Transverse colon (tissue), 4 donors: ENCODE results near the gene DAW1. TPM values are rescaled to one million over a fixed set of nuclear protein-coding genes. Genes with fewer than 3 reads are reported as not detected.

Experiments
- DNase-seq: peaks from one replicate; pipeline ENCODE4 v3.0.0-alpha.2; 2019
- H3K27ac ChIP-seq, 4 donors: fragments of 200-600 bp; sonication (generic); 2 replicates each; pipeline ENCODE4 v1.5.1; 2016 to 2018; ENCODE audit warnings: inconsistent platforms in 4 of 4
- H3K27me3 ChIP-seq: fragments of 200-600 bp; sonication (generic); 2 replicates; pipeline ENCODE4 v1.5.1; 2017; ENCODE audit warnings: inconsistent platforms
- H3K36me3 ChIP-seq, 4 donors: fragments of 200-600 bp; sonication (generic); 2 replicates each; pipeline ENCODE4 v1.5.1; 2017 to 2019; ENCODE audit warnings: inconsistent platforms in 4 of 4
- H3K4me1 ChIP-seq, 4 donors: fragments of 200-600 bp; sonication (generic); 2 replicates each; pipeline ENCODE4 v1.5.1; 2017 to 2020; ENCODE audit warnings: inconsistent platforms in 4 of 4
- H3K4me3 ChIP-seq, 4 donors: fragments of 200-600 bp; sonication (generic); 1 replicate in 1 of 4; 2 replicates in 3 of 4; pipeline versions ENCODE4 v1.5.1 to v1.6.1; 2017 to 2019; ENCODE audit warnings: inconsistent platforms in 4 of 4
- H3K9me3 ChIP-seq, 2 donors: fragments of 200-600 bp; sonication (generic); 2 replicates each; pipeline ENCODE4 v1.5.1; 2017 to 2019; ENCODE audit warnings: inconsistent platforms in 2 of 2
- EP300 ChIP-seq: sonication (generic); formaldehyde crosslinking; IDR thresholded peaks from one replicate; pipeline ENCODE4 v1.6.1; 2017; ENCODE audit warnings: antibody characterized with exemption, low read depth
- POLR2A ChIP-seq: fragments of 450-650 bp; IDR thresholded peaks from one replicate; pipeline ENCODE4 v1.6.1; 2016; ENCODE audit warnings: antibody characterized with exemption, mild to moderate bottlenecking, moderate library complexity
- POLR2AphosphoS5 ChIP-seq, 3 donors: sonication (generic); formaldehyde crosslinking; IDR thresholded peaks; one replicate each; pipeline ENCODE4 v1.6.1; 2016; ENCODE audit warnings: antibody characterized with exemption in 3 of 3
- WGBS, 2 donors: methylation state at CpG; one replicate each; pipeline ENCODE4 v1.1.5; 2018; ENCODE audit warnings: low coverage in 1 of 2; 5-methylcytosine and 5-hydroxymethylcytosine counted together
- in situ Hi-C, 4 donors: fragments of 200-750 bp; cut with MboI; loops; one replicate each; pipeline versions ENCODE4 v1.15.0 to v1.15.1; 2017; ENCODE audit warnings: low sequenced_read_pairs in 3 of 4, low pct_ligation_motif_present in 1 of 4, low pct_unique_long_range_greater_than_20kb in 1 of 4
- intact Hi-C: fragments of 100-400 bp; cut with DNase I; formaldehyde crosslinking; loops from one replicate; pipeline ENCODE4 v1.15.1; 2023; ENCODE audit warnings: low total_unique reads
- total RNA-seq, 4 donors: library from RNA; depleted of rRNA; stranded (reverse); fragments of >200 nt; gene quantifications; one replicate each; pipeline ENCODE4 v1.1.0, GENCODE V29; 2016
- TF ChIP-seq, protein P1 (sequence below), 5 experiments: fragments of 200-600 bp in 3 of 5; fragments of 450-650 bp in 2 of 5; sonication (generic) in 3 of 5; IDR thresholded peaks; 1 replicate in 2 of 5; 2 replicates in 3 of 5; pipeline ENCODE4 v1.5.1; 2016 to 2017; ENCODE audit warnings: antibody characterized with exemption in 5 of 5, inconsistent platforms in 3 of 5, mild to moderate bottlenecking in 2 of 5, moderate library complexity in 1 of 5

The DAW1 gene
- total RNA-seq, 4 donors from 2014 or later, result not detected

DNA sequence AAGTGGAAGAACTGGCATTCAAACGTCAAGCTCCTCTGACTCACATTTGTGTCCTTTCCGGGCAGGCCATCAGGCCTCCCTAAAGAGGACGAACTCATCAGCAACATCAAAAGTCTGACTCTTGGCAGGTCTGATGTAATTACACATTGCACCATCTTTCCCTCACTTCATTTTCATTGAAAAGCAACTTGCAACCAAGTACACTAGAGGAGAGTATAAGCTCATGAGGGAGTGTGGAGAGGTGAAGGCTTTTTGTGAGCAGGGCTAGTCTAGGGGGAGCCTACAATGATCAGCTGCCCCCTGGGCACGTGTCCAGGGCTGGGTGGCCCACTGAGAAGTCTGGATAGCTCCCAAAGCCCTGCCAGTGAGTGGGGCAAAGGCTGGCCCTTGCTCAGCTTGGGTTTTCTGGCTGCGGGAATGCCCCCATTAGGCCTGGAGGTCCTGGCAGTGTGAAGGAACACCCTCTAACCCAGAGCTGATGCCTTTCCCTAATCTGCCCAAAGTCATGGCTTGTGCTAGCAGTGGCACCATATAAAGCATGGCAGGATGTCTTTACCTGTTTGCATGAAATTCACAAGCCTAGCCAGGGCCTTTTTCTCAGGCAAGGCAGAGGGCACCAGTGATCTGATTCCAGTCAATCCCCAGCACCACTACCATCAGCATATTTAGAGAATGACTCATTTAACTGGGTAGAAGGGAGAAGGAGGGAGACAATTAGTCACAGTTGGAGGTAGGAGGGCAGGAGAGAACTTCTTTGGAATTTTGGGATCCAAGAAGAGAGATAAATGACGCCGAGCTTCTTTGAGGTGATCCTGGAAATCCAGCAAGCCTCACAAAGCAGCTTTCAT, 8.5 kb upstream of the DAW1 start:
- no peak overlapping the region for H3K27ac ChIP-seq
- H3K4me1 ChIP-seq, result no peaks in the 10 kb centered on the region
- in situ Hi-C loops (loop anchor here in 3 of 4 donors (10.0 to 25.0 kb wide), 3 partner anchors 98 to 201 kb away; partner anchors contain the start of gene SCYGR5 (in 3 of the 3)), intact Hi-C loops (no loop called here)
- H3K36me3 ChIP-seq, result no peaks in the 10 kb centered on the region
- no peak for DNase-seq
- TF ChIP-seq POLR2A (no peak), EP300 (no peak), POLR2AphosphoS5 (IDR thresholded peaks at IDR 0.05) (no peak)
- TF ChIP-seq, protein P1, sequence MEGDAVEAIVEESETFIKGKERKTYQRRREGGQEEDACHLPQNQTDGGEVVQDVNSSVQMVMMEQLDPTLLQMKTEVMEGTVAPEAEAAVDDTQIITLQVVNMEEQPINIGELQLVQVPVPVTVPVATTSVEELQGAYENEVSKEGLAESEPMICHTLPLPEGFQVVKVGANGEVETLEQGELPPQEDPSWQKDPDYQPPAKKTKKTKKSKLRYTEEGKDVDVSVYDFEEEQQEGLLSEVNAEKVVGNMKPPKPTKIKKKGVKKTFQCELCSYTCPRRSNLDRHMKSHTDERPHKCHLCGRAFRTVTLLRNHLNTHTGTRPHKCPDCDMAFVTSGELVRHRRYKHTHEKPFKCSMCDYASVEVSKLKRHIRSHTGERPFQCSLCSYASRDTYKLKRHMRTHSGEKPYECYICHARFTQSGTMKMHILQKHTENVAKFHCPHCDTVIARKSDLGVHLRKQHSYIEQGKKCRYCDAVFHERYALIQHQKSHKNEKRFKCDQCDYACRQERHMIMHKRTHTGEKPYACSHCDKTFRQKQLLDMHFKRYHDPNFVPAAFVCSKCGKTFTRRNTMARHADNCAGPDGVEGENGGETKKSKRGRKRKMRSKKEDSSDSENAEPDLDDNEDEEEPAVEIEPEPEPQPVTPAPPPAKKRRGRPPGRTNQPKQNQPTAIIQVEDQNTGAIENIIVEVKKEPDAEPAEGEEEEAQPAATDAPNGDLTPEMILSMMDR (IDR thresholded peaks at IDR 0.05), result no peak
- H3K9me3 ChIP-seq, result no peaks in the 10 kb centered on the region
- H3K4me3 ChIP-seq, result no peak overlapping the region
- no peaks in the 10 kb centered on the region for H3K27me3 ChIP-seq
- WGBS, 2 donors, result 75 to 95% methylated on average over 3 to 7 of the region's 7 CpGs

DNA sequence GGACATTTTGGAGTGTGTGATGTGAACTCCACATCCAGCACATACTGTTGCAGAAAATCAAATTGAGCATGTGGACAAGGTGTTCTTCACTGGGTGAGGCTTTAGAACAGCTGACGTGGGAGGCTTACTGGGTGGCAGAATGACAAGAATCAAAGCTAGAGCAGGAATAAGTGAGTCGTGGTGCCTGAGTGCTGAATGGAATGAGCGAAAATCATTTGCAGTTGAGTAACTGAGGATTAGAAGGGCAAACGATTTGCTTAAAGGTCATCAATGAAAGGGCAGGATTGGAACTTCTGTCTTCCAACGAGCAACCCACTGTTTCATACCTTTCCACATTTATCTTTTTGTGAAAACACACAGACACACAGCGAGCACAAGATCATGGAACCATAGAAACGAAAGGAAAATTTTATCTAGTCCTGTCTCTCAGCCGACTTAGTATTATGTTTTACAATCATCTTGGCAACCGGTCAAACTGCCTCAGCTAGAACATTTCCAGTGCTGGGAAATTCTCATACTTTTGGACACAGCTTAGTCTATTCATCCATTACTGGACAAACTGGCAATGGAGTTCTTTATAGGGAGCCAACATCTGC, 7.2 kb upstream of the DAW1 start:
- Histone ChIP-seq H3K9me3 (no peaks in the 10 kb centered on the region), H3K27ac (no peak overlapping the region), H3K4me3 (no peak overlapping the region), H3K27me3 (no peaks in the 10 kb centered on the region), H3K4me1 (no peaks in the 10 kb centered on the region), H3K36me3 (no peaks in the 10 kb centered on the region)
- intact Hi-C loops, result no loop called here
- no peak for TF ChIP-seq EP300
- no peak for TF ChIP-seq POLR2A
- TF ChIP-seq, protein P1 (IDR thresholded peaks at IDR 0.05), result no peak
- no peak for TF ChIP-seq POLR2AphosphoS5 (IDR thresholded peaks at IDR 0.05)
- in situ Hi-C loops, result loop anchor here in 3 of 4 donors (10.0 to 25.0 kb wide), 3 partner anchors 99 to 202 kb away; partner anchors contain the start of gene SCYGR5 (in 3 of the 3)
- 56 to 69% methylated on average over 9 of the region's 9 CpGs for WGBS, 2 donors
- DNase-seq, result no peak

DNA sequence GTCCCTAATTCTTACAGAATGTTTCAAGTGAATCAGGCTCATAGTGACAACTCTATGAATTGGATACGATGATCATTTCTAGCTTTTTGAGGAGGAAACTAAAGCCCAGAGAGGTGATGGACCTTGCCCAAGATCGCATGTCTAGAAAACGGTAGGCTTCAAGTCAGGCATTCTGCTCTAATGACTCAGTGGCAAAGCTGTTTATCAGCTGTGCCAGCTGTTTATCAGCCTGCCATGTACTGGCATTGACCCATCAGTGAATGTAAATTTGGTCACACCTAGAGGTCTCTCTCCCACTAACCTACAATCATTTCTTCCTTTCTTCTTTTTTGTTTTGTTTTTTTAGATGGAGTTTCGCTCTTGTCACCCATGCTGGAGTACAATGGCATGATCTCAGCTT, 6.1 kb upstream of the DAW1 start:
- WGBS, 2 donors, result 78 to 87% methylated on average over 4 of the region's 4 CpGs
- Histone ChIP-seq H3K36me3 (no peaks in the 10 kb centered on the region), H3K27ac (no peak overlapping the region), H3K27me3 (no peaks in the 10 kb centered on the region), H3K9me3 (no peaks in the 10 kb centered on the region), H3K4me3 (no peak overlapping the region), H3K4me1 (no peaks in the 10 kb centered on the region)
- no peak for DNase-seq
- in situ Hi-C loops, result loop anchor here in 3 of 4 donors (10.0 to 25.0 kb wide), 3 partner anchors 100 to 203 kb away; partner anchors contain the start of gene SCYGR5 (in 3 of the 3)
- TF ChIP-seq POLR2A, result no peak
- intact Hi-C loops, result no loop called here

GRCh38 chr2:227867386-227867785, 4.0 kb upstream of the DAW1 start:
- peaks cover 9% of the 10 kb centered on the region for H3K27me3 ChIP-seq
- no peaks in the 10 kb centered on the region for H3K36me3 ChIP-seq
- peaks cover 0 to 7% (median 0%) of the 10 kb centered on the region in 4 donors for H3K4me1 ChIP-seq
- no peaks in the 10 kb centered on the region for H3K9me3 ChIP-seq
- no peak overlapping the region for H3K27ac ChIP-seq
- no peak for DNase-seq
- TF ChIP-seq, protein P1 (IDR thresholded peaks at IDR 0.05), result no peak
- TF ChIP-seq EP300 (no peak), POLR2AphosphoS5 (IDR thresholded peaks at IDR 0.05) (no peak), POLR2A (no peak)
- in situ Hi-C loops, result loop anchor here in 3 of 4 donors (10.0 to 25.0 kb wide), 3 partner anchors 103 to 205 kb away; partner anchors contain the start of gene SCYGR5 (in 3 of the 3)
- no peak overlapping the region for H3K4me3 ChIP-seq
- intact Hi-C loops, result no loop called here
- WGBS, 2 donors, result 86 to 87% methylated on average over 2 of the region's 2 CpGs
